B cell (primary cell): Measurements from ENCODE around the gene CTLA4.

Experiments
- CTCF ChIP-seq: fragments of 200-600 bp; IDR thresholded peaks from one replicate; pipeline ENCODE4 v1.8.0; 2022; ENCODE audit warnings: antibody characterized with exemption, mild to moderate bottlenecking
- EZH2 ChIP-seq: IDR thresholded peaks from 2 replicates; pipeline ENCODE4 v1.6.1; 2012; ENCODE audit warnings: borderline replicate concordance, low read depth, mild to moderate bottlenecking, moderate library complexity, low read length; ENCODE audit not compliant: insufficient read depth, poor library complexity, severe bottlenecking

DNA sequence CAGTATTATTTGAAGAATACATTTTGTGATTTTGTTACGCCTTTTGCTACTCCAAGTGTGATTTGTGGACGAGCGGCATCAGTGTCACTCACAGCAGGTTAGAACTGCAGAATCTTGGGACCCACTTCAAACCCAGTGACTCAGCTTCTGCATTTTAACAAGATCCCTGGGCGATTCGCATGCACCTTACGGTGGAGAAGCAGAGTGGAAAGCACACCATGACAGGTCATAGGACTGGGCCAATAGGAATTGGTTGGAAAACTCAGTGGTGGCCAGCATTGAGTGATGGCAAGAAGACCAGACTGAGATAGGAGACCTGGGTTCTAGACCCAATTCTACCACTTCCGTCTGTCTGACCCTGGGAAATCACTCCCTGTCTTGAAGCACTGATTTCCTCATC, 26.3 kb downstream of the CTLA4 start:
- no peak for TF ChIP-seq CTCF
- TF ChIP-seq EZH2 = no peak
